ENCODE results near the gene TCF25. TPM values are rescaled to one million over a fixed set of nuclear protein-coding genes. Genes with fewer than 3 reads are reported as not detected.
"Not testable (repeated sequence)": the region's sequence is repeated elsewhere in the genome, so short reads cannot be mapped to it uniquely, and the experiment has no call there.

TCF25 gene
- total RNA-seq, 1 experiment from 2014 or later = 79.6 TPM

DNA sequence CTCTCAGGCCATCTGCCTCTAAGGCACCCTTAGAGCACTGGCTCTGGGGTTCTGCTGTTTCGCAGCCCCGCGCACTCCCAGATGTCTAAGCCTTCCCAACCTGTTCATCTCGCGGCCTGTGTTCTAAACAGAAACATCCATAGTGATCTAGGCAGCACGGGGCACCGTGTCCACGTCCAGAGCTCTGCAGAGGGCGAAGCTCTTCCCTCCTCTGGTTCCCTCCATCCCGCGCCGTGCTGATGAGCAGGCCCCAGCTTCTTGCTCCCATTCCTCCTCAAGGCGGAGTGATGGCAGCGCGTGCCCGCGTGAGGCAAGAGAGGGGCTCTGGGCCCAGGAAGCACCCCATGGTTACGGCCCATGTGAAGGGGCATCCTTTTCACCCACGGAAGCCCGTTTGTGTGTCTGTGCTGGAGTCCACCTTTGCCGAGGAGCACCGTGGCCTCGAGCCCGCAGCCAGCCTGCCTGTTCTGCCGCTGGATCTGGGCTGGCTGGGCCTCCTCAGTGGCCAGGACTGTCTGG lies 41.5 kb upstream of the TCF25 start:
- no peaks in the 10 kb centered on the region for H3F3A ChIP-seq (ENCODE audit: low read length, unreplicated experiment)
- ChIA-PET CTCF (no interaction called here), POLR2A (ENCODE audit: unreplicated experiment) (no interaction called here)
- peaks cover 19% of the 10 kb centered on the region for H3K4me1 ChIP-seq (ENCODE audit: insufficient read depth, low read length)
- intact Hi-C loops (cut with micrococcal nuclease) = no loop called here
- ATAC-seq = no peak
- BruUV-seq (replicated peaks) = no TSS peak
- TF ChIP-seq EZH2phosphoT487 (IDR thresholded peaks at IDR 0.05; ENCODE audit: borderline replicate concordance, low read length) (no peak), CTCF (conservative IDR thresholded peaks at IDR 0.05; ENCODE audit: low read depth, low read length) (no peak), EZH2 (IDR thresholded peaks at IDR 0.05; ENCODE audit: low read length, unreplicated experiment) (no peak)
- H3K9me3 ChIP-seq (ENCODE audit: low read length) = no peaks in the 10 kb centered on the region
- H3K9ac ChIP-seq (ENCODE audit: low read length) = no peak overlapping the region
- no peaks in the 10 kb centered on the region for H3K27me3 ChIP-seq (ENCODE audit: low read length)
- H3K9me2 ChIP-seq (replicated peaks; ENCODE audit: low read length) = no peaks in the 10 kb centered on the region
- no peak overlapping the region for H3K4me2 ChIP-seq (ENCODE audit: low read length)
- no peak overlapping the region for H2AFZ ChIP-seq (ENCODE audit: low read length)
- no peak overlapping the region for H3K27ac ChIP-seq (ENCODE audit: low read length)
- peaks cover 9% of the 10 kb centered on the region; the same call in 1 of the 2 replicates for H3K79me2 ChIP-seq (ENCODE audit: low read length)
- H4K20me1 ChIP-seq (ENCODE audit: low read length) = no peaks in the 10 kb centered on the region
- DNase-seq = no peak
- no peak overlapping the region for H3K4me3 ChIP-seq (ENCODE audit: low read length)
- no peaks in the 10 kb centered on the region for H3K36me3 ChIP-seq (ENCODE audit: low read depth, low read length)

DNA sequence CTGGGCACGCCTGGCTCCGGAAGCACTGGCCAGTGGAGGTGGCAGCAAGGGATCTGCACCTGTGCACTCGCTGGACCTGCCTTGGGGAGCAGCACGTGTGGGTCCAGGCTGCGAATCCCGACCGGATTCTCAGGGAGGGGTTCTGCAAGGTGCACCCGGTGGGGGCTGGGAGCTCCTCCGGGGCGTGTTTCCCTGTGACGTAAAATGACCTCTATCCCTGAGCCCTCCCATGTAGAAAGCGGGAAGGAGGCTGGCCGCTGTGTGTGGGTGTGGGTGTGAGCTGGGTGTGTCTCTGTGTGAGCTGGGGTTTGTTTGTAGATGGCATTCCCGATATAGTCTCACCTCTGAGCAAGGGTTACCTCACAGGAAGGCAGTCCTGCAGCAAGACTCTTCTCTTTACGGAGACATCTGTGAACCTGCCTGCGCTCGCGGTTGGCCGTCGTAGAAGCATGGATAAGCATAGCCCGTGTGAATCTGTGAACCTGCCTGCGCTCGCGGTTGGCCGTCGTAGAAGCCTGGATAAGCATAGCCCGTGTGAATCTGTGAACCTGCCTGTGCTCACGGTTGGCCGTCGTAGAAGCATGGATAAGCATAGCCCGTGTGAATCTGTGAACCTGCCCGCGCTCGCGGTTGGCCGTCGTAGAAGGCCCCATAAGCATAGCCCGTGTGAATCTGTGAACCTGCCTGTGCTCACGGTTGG lies 39.6 kb upstream of the TCF25 start:
- BruUV-seq (replicated peaks); H3K27me3 ChIP-seq (ENCODE audit: low read length); CTCF ChIA-PET; H3F3A ChIP-seq (ENCODE audit: low read length, unreplicated experiment); H3K4me3 ChIP-seq (ENCODE audit: low read length); H3K36me3 ChIP-seq (ENCODE audit: low read depth, low read length); H3K79me2 ChIP-seq (ENCODE audit: low read length); H3K9me2 ChIP-seq (replicated peaks; ENCODE audit: low read length); H2AFZ ChIP-seq (ENCODE audit: low read length); H3K9me3 ChIP-seq (ENCODE audit: low read length); H4K20me1 ChIP-seq (ENCODE audit: low read length); intact Hi-C loops (cut with micrococcal nuclease): not testable (repeated sequence)
- ATAC-seq (peak; percentile 86), DNase-seq (peak; percentile 84)
- Histone ChIP-seq H3K4me2 (ENCODE audit: low read length) (peak overlapping the region; percentile 53), H3K9ac (ENCODE audit: low read length) (peak overlapping the region; percentile 31; the same call in 1 of the 2 replicates), H3K4me1 (ENCODE audit: insufficient read depth, low read length) (peaks cover 36% of the 10 kb centered on the region), H3K27ac (ENCODE audit: low read length) (peak overlapping the region; percentile 67)
- POLR2A ChIA-PET (ENCODE audit: unreplicated experiment) = interaction anchor here (0.6 to 0.7 kb wide), 2 partner anchors 18 to 39 kb away, joined by 3 to 5 read pairs; partner anchors contain the start of gene TCF25

DNA sequence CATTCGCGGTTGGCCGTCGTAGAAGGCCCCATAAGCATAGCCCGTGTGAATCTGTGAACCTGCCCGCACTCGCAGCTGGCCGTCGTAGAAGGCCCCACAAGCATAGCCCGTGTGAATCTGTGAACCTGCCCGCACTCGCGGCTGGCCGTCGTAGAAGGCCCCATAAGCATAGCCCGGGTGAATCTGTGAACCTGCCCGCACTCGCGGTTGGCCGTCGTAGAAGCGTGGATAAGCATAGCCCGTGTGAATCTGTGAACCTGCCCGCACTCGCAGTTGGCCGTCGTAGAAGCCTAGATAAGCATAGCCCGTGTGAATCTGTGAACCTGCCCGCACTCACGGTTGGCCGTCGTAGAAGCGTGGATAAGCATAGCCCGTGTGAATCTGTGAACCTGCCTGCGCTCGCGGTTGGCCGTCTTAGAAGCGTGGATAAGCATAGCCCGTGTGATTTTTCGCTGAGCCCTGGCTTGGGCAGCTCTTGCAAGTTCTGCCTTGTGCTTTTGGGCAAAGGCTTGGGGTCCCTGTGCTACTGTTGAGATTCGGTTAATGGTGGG lies 38.5 kb upstream of the TCF25 start:
- H2AFZ ChIP-seq (ENCODE audit: low read length); intact Hi-C loops (cut with micrococcal nuclease); DNase-seq; H3K27me3 ChIP-seq (ENCODE audit: low read length); H3K9ac ChIP-seq (ENCODE audit: low read length); BruUV-seq (replicated peaks); H3K9me2 ChIP-seq (replicated peaks; ENCODE audit: low read length); H3K36me3 ChIP-seq (ENCODE audit: low read depth, low read length); H4K20me1 ChIP-seq (ENCODE audit: low read length); CTCF ChIA-PET; ATAC-seq; H3K9me3 ChIP-seq (ENCODE audit: low read length); H3K4me2 ChIP-seq (ENCODE audit: low read length); POLR2A ChIA-PET (ENCODE audit: unreplicated experiment); H3F3A ChIP-seq (ENCODE audit: low read length, unreplicated experiment); H3K79me2 ChIP-seq (ENCODE audit: low read length); H3K4me3 ChIP-seq (ENCODE audit: low read length); H3K27ac ChIP-seq (ENCODE audit: low read length): not testable (repeated sequence)
- H3K4me1 ChIP-seq (ENCODE audit: insufficient read depth, low read length) = peaks cover 27% of the 10 kb centered on the region

GRCh38 chr16:89836484-89836883 lies 36.9 kb upstream of the TCF25 start:
- H3K27me3 ChIP-seq (ENCODE audit: low read length); H3K9me2 ChIP-seq (replicated peaks; ENCODE audit: low read length); BruUV-seq (replicated peaks); H3K79me2 ChIP-seq (ENCODE audit: low read length); ATAC-seq; POLR2A ChIA-PET (ENCODE audit: unreplicated experiment); H3F3A ChIP-seq (ENCODE audit: low read length, unreplicated experiment); H3K4me3 ChIP-seq (ENCODE audit: low read length); CTCF ChIA-PET; H3K36me3 ChIP-seq (ENCODE audit: low read depth, low read length); intact Hi-C loops (cut with micrococcal nuclease); DNase-seq; H3K27ac ChIP-seq (ENCODE audit: low read length); H3K4me2 ChIP-seq (ENCODE audit: low read length); H4K20me1 ChIP-seq (ENCODE audit: low read length); H3K9me3 ChIP-seq (ENCODE audit: low read length); H2AFZ ChIP-seq (ENCODE audit: low read length); H3K9ac ChIP-seq (ENCODE audit: low read length): not testable (repeated sequence)
- peaks cover 27% of the 10 kb centered on the region for H3K4me1 ChIP-seq (ENCODE audit: insufficient read depth, low read length)

Data from PC-3 (cell line).